Left ventricle myocardium superior (tissue), 1 donor: ENCODE results near the gene TP63. TPM values are rescaled to one million over a fixed set of nuclear protein-coding genes. Genes with fewer than 3 reads are reported as not detected.
"Not testable (repeated sequence)": the region's sequence is repeated elsewhere in the genome, so short reads cannot be mapped to it uniquely, and the experiment has no call there.

ENCODE experiments used
- ATAC-seq: fragments of 200-7000 bp; cut with Tn5 transposase; one replicate; pipeline ENCODE4 v1.9.1; 2020; ENCODE audit warnings: mild to moderate bottlenecking, moderate library complexity
- DNase-seq: peaks from one replicate; pipeline ENCODE4 v3.0.0-alpha.2; 2020
- intact Hi-C: fragments of 100-400 bp; cut with micrococcal nuclease; formaldehyde crosslinking; loops from one replicate; pipeline ENCODE4 v1.11.0; 2022
- total RNA-seq: library from RNA; stranded (reverse); fragmentation: NEBNext Ultra II Directional; extraction: Animal tissue kit (Norgen Biotek cat#: 25700); gene quantifications from one replicate; pipeline ENCODE4 v1.2.1, GENCODE V29; 2021
- donor health status: DM: no; HTN: yes; CAD: no; lungs with severe emphysema.

TP63 gene
- total RNA-seq, 1 donor from 2014 or later, result 0.20 TPM

DNA sequence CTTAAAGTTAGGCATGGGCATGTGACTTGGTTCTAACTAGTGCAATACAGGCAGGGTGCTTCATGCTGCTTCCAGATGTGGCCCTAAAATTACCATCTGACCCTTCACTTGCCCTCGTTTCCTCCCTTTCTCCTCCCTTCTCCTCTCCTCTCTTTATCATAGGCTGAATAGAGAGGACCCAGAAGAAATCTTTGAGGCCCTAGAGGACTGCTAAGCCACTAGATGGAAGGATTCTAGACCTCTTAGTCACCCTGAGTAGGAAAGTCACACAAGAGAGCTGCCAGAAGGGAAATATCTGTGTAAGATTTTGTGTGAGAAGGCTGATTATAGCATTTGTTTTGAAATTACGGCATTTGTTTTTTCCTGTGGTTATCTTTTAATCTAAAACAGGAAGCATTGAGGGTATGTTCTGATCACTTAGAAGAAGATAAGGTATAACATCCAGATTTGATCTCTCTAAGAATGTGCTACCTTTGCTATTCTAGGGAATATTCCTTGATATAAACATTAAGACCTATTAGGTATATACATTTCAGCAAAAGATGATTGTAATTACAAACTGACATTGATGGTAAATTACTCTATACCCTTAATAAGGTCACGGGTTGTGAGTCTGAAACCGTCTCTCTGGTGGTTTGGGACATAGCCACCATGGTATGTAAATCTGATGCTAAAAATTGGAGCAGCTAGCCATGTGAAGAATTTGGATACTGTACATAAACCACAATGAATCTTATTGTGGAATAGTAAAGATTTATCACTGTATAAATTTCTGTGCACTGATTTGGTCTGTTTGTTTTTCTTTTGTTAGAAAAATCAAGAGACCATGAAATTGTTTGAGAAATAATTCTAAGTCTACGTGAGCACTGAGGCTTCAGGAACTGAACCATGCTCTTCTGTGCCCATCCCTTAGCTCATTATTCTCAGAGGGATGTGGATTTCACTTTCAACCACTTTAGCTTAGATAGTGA is 84.1 kb downstream of the TP63 start:
- intact Hi-C loops, result no loop called here
- no peak for DNase-seq
- ATAC-seq, result no peak

DNA sequence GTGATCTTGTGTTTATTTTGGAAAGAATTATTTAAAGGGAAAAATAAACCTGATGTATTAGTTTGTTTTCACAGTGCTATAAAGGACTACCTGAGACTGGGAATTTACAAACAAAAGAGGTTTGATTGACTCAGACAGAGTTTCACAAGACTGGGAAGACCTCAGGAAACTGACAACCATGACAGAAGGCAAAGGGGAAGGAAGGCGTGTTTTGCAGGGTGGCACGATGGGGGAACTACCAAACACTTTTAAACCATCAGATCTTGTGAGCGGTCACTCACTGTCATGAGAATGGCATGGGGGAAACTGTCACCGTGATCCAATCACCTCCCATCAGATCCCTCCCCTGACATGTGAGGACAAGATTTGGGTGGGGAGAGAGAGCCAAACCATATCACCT is 87.0 kb downstream of the TP63 start:
- no peak for ATAC-seq
- intact Hi-C loops, result no loop called here
- no peak for DNase-seq

DNA sequence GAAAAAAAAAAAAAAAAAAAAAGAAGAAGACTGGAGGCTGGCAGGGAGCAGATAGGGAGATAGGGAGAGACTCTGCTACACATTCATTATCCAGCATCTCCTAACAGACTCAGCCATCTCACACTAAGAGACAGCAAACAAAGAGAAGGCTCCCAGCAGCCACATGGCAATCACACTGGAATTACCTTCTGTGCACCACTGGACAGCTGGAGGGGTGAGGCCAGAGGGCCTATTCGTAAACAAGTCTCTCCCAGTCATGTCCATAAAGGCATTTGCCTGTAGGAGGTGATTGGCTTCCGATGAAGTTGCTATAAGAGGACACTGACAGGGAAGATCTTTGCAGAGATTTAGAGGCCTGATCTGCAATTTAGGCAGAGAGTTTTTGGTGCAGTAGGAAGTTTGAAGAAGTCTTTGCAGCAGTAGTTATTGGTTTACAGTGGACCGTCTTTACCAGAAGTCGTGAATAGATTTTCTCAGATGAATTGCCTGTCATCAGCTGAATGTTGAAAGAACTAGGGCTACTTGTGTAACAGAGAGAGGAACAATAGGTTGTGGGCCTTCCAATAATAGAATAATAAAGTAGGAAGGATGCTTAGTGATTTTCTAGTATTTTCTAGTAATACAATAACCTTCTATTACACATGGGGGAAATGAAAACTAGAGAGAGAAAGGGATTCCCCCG is 89.7 kb downstream of the TP63 start:
- no peak for ATAC-seq
- DNase-seq, result no peak
- intact Hi-C loops, result no loop called here

DNA sequence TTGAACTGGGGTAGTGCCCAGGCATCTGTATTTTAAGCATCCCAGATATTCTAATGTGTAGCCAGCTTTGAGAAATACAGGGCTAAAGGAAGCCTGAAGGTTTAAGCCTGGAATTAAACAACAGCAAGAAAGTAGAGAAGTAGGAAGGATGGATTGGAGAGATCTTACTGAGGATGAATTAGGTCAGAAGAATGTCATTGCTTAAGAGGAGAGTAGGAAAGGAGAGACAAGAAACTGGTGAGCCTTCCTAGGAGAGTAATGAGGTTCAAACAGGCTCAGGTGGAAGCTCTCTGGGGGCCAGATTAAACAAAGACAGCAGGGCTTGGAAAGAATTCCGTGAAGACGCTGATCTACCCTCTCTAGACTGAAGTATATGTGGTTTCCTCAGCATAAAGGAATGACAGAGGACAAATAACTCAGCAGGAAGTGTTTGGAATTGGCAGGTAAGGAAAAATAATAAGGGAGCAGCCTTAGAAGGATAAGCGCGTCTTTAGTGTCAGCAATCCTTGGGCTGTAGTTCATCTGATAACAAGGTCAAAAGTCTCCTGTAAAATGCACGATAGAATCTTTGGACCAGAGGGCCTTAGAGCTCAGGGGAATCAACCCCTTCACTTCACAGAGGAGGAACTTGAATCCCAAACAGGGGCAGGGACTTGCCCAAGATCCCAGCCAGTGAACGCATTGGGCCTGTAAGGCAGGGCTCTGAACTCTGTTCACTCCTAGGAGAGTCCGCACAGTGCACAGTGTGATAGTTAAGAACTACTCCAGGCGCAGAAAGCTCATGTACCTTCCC is 90.9 kb downstream of the TP63 start:
- ATAC-seq, result no peak
- intact Hi-C loops, result no loop called here
- DNase-seq, result no peak

DNA sequence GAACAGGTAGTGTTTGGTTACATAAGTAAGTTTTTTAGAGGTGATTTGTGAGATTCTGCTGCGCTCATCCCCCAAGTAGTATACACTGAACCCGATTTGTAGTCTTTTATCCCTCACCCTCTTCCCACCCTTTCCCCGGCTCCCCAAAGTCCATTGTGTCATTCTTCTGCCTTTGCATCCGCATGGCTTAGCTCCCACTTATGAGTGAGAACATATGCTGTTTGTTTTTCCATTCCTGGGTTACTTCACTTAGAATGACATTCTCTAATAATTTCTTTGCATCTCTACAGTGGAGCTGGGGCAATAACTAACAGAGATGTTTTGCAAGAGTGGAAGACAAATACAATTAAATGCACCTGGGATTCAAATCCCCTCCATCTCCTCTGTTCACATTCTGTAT is 93.2 kb downstream of the TP63 start:
- intact Hi-C loops, result no loop called here
- ATAC-seq (no peak), DNase-seq (no peak)

DNA sequence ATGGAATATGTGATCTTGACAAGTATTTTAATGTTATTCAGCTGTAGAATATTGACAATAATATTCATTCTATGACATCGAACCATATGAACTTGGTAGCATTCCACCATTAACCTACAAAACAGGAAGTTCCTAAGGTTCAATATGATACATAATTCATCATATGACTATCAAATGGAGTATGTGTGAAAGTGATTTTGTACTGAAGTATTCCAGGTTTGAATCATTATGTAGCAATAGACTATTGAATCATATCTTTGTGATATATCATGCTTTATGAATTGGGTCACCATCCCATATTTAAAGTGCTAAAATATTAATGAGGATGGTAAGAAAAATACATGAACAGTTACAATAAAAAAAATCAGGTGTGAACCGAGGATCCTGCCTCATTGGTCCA is 95.1 kb downstream of the TP63 start:
- ATAC-seq (no peak), DNase-seq (no peak)
- intact Hi-C loops, result no loop called here

DNA sequence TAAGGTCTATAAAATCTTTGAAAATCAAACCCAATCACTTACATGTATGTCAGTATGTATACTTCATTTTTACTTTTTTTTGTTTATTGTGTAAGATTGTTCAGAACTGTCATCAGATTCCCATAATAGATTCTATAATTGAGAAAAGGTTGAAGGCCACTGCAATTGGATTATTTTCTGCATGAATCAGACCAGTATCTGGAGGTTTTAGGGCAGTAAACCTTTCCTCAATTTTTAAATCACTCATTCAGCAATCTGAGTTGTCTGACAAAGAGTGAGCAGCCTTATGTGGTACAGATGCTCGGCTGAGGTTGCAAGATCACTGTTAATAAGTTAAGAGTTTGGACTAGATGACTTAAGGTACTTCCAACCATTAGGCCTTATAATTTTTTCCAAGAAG is 96.0 kb downstream of the TP63 start:
- ATAC-seq (no peak), DNase-seq (no peak)
- intact Hi-C loops, result no loop called here

DNA sequence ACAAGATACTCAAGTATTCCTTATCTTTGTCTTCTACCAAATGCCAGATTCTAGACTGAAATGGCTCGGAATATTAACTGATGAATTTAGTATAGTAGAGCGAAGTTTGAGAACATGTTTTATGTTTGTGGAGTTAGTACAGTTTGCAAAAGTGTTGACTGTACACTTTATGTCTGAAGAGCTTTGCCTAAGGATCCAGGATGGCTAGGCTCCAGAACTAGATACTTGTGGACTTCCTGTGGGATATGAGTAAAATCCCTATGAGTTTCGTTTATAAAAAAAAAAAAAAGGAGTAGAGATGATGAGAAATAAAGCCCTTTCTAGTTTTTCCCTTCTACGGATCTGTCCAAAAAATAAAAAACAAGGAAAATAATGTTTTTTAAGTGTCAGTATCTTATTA is 96.7 kb downstream of the TP63 start:
- DNase-seq, result no peak
- no peak for ATAC-seq
- intact Hi-C loops, result no loop called here

DNA sequence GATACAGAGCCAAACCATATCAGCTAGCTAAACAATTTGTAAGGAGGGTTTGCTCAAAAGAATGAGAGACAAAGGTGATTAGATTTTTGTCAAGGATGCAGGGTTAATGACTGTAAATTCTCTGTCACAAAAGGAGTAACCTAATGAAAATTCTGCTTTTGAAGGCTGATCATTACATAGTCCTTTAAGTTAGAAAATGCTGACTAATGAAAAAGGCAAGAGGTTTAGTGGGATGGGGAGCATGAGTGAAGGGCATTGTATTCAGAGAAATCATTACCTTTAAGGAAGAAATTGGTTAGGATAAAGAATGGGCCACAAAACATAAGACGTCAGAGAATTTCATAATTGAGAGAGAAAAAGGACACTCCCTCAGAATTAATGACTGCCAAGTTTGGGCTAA is 97.7 kb downstream of the TP63 start:
- DNase-seq (no peak), ATAC-seq (no peak)
- intact Hi-C loops, result no loop called here

DNA sequence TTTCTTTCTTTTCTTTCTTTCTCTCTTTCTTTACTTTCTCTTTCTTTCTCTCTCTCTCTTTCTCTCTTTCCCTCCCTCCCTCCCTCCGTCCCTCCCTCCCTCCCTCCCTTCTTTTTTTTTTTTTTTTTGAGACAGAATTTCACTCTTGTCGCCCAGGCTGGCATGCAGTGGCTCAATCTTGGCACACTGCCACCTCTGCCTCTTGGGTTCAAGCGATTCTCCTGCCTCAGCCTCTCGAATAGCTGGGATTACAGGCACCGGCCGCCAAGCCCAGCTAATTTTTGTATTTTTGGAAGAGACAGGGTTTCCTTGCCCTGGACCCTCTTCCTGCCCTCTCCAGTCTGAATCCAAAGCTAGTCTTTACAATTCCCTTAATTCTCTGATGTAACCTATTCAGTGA is 102.9 kb downstream of the TP63 start:
- DNase-seq (no peak), ATAC-seq (no peak)
- intact Hi-C loops, result no loop called here

DNA sequence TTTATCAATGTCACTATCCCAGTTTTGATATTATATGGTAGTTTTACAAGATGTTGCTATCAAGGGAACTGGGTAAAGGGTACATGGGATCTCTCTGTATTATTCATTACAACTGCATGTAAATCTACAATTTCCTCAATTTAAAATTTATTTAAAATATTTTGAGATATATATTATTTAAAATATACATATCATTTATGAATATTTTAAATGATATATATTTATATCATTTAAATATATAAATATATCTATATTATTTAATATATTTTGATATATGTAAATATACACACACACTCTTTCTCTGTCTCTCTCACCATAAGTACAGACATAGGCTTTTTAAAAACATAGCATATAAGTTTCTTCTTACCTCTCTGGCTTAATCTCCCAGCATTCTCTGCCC is 104.7 kb downstream of the TP63 start:
- ATAC-seq (no peak), DNase-seq (no peak)
- intact Hi-C loops, result no loop called here

DNA sequence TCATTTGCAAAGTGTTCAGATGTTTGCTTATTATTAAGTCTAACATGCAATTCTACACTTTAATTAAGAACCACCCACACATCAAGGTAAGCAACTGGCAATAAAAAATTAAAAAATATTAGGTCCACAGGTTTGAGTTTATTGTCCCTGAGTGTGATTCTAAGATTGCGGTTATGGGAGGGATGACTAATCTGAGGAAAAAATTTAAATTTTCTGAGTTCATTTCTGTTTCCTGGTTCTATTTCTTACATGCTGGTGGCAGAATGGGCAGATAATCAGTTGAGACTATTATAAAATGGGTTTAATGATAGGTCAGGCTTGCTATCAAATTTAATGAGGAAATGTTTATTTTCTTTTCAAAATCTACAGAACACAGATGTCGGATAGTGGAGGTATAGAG is 105.9 kb downstream of the TP63 start:
- intact Hi-C loops, result no loop called here
- DNase-seq (no peak), ATAC-seq (no peak)

DNA sequence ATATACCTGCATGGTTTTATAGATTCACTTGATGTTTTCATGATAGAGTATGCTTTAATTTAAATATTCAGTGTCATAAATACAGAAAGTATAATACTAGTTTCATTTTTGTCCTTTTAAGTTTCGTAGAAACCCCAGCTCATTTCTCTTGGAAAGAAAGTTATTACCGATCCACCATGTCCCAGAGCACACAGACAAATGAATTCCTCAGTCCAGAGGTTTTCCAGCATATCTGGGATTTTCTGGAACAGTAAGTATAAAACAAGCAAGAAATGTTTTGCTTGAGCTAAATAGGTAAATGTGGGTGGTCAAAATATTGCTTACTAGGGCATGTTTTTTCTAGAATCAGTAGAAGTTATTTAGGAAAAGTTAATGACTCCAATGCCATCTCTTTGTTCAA is 106.4 kb downstream of the TP63 start:
- DNase-seq, result no peak
- intact Hi-C loops, result no loop called here
- no peak for ATAC-seq

DNA sequence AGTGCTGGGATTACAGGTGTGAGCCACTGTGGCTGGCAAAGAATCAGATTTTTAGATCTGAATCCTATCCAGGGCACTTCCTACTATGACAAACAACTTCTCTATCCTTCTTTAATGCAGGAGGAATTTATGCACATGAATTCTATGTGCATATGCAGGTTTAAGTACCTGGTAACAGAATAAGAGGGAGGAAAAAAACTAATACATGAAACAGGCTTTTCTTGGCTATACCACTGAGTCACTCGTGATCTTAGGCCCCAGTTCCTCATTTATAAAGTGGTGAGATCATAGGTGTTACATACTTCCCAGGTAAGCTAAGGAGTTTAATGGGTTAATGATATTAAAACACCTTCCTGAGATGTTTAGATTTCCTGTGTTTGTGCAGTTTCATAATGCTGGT is 108.2 kb downstream of the TP63 start:
- no peak for DNase-seq
- ATAC-seq, result no peak
- intact Hi-C loops, result no loop called here

DNA sequence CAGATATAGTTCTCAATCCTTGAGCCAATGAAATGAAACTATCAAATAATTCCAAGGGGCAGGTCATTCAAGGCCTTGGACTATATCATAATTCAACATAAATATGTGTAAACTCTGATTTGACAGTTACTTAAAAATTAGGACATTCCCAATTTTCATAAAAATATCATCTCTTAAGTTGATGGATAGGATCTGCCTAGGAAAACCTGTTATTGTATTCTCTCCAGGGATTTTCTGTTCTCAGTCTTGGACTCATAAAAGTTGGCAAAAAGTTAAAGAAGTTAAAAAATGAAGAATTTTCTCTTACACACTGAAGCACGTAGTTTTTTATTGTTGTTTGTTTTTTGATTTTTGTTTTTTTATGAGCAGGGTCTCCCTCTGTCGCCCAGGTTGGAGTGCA is 109.0 kb downstream of the TP63 start:
- intact Hi-C loops, result no loop called here
- DNase-seq (no peak), ATAC-seq (no peak)

DNA sequence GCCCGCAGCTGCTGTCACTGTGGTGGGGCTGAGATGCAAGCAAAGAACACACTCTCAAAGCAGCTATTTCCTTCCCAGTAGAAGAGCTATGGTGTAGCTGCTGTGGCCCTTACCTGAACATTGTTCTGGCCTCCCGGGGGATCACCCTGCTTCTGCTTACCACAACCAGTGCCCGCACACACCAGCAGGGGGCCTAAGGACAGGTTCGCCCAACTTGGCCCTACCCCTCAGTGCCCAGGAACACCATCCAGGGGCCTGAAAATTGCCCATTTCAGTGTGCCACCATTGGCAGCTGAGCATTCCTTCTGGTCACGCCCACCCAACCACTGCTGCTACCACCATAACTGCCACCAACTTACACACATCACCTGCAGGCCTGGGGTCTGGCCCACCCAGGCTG is 113.0 kb downstream of the TP63 start:
- intact Hi-C loops, result no loop called here
- ATAC-seq (no peak), DNase-seq (no peak)

DNA sequence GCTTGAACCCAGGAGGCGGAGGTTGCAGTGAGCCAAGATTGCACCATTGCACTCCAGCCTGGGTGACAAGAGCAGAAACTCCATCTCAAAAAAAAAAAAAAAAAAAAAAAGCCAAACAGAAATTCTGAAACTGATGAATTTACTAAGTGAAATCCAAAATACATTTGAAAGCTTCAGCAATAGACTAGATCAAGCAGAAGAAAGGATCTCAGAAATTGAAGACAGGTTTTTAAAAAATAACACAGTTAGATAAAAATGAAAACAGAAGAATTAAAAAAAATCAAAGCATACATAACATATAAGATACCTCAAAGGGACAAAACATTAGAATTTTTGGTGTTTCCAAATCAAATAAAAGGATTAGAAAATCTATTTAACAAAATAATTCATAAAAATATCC is 114.4 kb downstream of the TP63 start:
- ATAC-seq (no peak), DNase-seq (no peak)
- intact Hi-C loops, result no loop called here

DNA sequence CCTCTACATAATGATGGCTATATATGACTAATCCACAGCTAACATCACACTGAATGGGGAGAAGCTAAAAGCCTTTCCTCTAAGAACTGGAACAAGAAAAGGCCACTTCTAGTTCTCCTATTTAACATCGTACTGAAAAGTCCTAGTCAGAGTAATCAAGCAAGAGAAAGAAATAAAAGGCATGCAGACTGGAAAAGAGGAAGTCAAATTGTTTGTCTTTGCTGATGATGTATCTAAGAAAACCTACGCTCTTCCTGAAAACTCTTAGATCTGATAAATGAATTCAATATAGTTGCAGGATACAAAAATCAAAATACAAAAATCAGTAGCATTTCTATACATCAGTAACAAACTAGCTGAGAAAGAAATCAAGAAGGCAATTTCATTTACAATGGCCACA is 116.9 kb downstream of the TP63 start:
- no peak for ATAC-seq
- DNase-seq, result no peak
- intact Hi-C loops, result no loop called here

DNA sequence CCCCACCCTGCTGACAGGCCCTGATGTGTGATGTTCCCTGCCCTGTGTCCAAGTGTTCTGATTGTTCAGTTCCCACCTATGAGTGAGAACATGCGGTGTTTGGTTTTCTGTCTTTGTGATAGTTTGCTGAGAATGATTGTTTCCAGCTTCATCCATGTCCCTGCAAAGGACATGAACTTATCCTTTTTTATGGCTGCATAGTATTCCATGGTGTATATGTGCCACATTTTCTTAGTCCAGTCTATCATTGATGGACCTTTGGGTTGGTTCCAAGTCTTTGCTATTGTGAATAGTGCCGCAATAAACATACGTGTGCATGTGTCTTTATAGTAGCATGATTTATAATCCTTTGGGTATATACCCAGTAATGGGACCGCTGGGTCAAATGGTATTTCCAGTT is 119.8 kb downstream of the TP63 start:
- ATAC-seq, intact Hi-C loops, DNase-seq: not testable (repeated sequence)

DNA sequence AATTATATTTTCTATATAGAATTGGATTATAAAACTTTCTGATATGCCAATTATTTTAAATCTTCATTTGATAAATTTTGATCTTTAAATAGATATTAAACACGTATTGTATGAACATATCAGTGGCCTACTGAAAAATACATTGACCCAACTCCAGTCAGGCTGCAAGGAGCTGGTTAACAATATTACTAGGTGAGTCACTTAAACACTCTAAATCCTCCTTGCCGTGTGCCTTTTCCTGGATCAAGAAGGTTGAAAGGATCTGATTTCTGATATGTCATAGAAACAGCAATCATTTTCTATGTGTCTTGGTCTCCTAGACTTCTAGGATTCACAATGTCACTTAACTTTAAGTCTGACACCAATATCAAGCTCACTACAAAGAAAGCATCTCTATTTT is 123.2 kb downstream of the TP63 start:
- ATAC-seq (no peak), DNase-seq (no peak)
- intact Hi-C loops, result no loop called here
